ENCODE measurements around the gene CCL25. TPM values are rescaled to one million over a fixed set of nuclear protein-coding genes. Genes with fewer than 3 reads are reported as not detected.

The CCL25 gene
- polyA plus RNA-seq, 1 donor from 2014 or later: 1.9 TPM

DNA sequence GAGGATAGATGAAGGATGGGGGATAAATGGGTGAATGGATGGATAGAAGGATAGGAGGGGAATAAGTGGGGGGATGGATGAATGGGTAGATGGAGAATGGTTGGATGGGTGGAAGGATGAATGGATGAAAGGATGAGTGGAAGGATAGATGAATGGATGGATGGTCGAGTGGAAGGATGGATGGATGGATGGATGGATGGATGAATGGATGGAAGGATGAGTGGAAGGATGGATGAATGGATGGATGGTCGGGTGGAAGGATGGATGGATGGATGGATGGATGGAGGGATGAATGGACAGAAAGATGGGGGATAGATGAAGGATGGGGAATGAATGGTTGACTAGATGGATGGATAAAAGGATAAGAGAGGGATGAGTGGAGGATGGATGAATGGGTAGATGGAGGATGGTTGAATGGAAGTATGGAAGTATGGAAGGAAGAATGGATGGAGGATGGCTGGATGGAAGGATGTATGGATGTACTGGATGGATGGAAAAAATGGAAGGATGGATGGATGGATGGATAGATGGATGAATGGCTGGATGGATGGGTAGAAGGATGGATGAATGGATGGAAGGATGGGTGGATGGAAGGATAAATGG is 54.8 kb downstream of the CCL25 start:
- Histone ChIP-seq H3K9ac (ENCODE audit: low read length) (no peak overlapping the region), H3K79me2 (replicated peaks; ENCODE audit: insufficient read depth, low read length) (no peaks in the 10 kb centered on the region), H3F3A (ENCODE audit: insufficient read depth, low read length, poor library complexity, severe bottlenecking) (no peaks in the 10 kb centered on the region), H3K27me3 (ENCODE audit: insufficient read depth, low read depth, low read length) (no peaks in the 10 kb centered on the region), H3K4me2 (ENCODE audit: low read length) (no peak overlapping the region), H3K36me3 (ENCODE audit: insufficient read depth, low read length) (peaks cover 7% of the 10 kb centered on the region), H2AFZ (ENCODE audit: low read depth, low read length) (no peak overlapping the region), H3K9me2 (ENCODE audit: insufficient read depth, low read length) (no peaks in the 10 kb centered on the region), H3K4me3 (ENCODE audit: low read length) (no peak overlapping the region), H3K27ac (ENCODE audit: low read length) (no peak overlapping the region), H4K20me1 (ENCODE audit: insufficient read depth) (no peaks in the 10 kb centered on the region), H3K9me3 (ENCODE audit: low read length) (no peaks in the 10 kb centered on the region)
- no peak for TF ChIP-seq MXI1 (conservative IDR thresholded peaks at IDR 0.05; ENCODE audit: poor library complexity, severe bottlenecking)
- peak; percentile 49 for TF ChIP-seq EZH2 (IDR thresholded peaks at IDR 0.05; ENCODE audit: borderline replicate concordance, insufficient read depth, low read length, poor library complexity, severe bottlenecking)

DNA sequence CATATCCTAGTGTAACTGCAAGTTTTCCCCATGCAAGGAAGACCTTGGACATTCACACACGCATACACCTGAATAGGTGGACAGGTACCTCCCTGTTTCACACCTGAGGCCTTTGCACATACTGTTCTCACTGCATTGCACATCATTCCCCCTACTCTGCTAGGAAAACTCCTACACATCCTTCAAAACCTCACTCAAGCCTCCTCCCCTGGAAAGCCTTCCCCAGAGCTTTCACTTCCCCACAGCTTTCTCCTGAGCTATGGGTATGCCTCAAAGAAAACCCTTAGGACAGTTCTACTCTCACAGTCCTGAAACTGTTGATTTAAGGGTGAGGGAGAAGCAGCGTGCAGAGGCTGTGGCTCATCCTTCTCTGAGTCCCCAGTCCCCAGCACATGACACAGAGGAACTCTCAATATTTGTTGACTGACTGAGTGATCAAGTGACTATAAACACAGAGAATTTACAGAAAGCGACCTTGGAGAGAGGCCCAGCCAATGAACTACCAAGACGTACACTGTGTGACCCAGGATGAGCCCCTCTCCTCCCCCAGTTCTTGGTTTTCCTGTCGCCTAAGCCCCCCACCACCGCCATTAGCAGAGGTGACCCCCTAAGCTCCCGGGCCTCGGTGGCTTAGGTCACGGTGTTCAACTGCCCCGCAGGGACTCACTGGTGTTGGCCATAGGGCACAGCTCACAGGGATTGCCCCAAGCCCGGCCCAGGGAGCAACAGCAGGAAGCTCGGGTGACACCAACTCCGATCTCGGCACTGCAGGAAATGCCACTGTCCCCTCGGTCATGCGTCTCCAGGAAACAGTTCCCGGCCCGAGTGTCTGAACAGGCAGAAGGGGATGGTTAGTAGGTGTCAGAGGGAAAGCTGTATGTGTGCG is 56.2 kb downstream of the CCL25 start:
- H2AFZ ChIP-seq (ENCODE audit: low read depth, low read length): no peak overlapping the region
- peaks cover 4% of the 10 kb centered on the region for H3K36me3 ChIP-seq (ENCODE audit: insufficient read depth, low read length)
- no peaks in the 10 kb centered on the region for H3K9me2 ChIP-seq (ENCODE audit: insufficient read depth, low read length)
- no peaks in the 10 kb centered on the region for H3K27me3 ChIP-seq (ENCODE audit: insufficient read depth, low read depth, low read length)
- H3F3A ChIP-seq (ENCODE audit: insufficient read depth, low read length, poor library complexity, severe bottlenecking): no peaks in the 10 kb centered on the region
- no peaks in the 10 kb centered on the region for H3K9me3 ChIP-seq (ENCODE audit: low read length)
- no peak overlapping the region for H3K4me3 ChIP-seq (ENCODE audit: low read length)
- no peak overlapping the region for H3K27ac ChIP-seq (ENCODE audit: low read length)
- no peak overlapping the region for H3K9ac ChIP-seq (ENCODE audit: low read length)
- no peak overlapping the region for H3K4me2 ChIP-seq (ENCODE audit: low read length)
- H3K79me2 ChIP-seq (replicated peaks; ENCODE audit: insufficient read depth, low read length): no peaks in the 10 kb centered on the region
- no peaks in the 10 kb centered on the region for H4K20me1 ChIP-seq (ENCODE audit: insufficient read depth)
- TF ChIP-seq, protein P1, sequence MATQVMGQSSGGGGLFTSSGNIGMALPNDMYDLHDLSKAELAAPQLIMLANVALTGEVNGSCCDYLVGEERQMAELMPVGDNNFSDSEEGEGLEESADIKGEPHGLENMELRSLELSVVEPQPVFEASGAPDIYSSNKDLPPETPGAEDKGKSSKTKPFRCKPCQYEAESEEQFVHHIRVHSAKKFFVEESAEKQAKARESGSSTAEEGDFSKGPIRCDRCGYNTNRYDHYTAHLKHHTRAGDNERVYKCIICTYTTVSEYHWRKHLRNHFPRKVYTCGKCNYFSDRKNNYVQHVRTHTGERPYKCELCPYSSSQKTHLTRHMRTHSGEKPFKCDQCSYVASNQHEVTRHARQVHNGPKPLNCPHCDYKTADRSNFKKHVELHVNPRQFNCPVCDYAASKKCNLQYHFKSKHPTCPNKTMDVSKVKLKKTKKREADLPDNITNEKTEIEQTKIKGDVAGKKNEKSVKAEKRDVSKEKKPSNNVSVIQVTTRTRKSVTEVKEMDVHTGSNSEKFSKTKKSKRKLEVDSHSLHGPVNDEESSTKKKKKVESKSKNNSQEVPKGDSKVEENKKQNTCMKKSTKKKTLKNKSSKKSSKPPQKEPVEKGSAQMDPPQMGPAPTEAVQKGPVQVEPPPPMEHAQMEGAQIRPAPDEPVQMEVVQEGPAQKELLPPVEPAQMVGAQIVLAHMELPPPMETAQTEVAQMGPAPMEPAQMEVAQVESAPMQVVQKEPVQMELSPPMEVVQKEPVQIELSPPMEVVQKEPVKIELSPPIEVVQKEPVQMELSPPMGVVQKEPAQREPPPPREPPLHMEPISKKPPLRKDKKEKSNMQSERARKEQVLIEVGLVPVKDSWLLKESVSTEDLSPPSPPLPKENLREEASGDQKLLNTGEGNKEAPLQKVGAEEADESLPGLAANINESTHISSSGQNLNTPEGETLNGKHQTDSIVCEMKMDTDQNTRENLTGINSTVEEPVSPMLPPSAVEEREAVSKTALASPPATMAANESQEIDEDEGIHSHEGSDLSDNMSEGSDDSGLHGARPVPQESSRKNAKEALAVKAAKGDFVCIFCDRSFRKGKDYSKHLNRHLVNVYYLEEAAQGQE (IDR thresholded peaks at IDR 0.05; ENCODE audit: borderline replicate concordance): no peak
- TF ChIP-seq MXI1 (conservative IDR thresholded peaks at IDR 0.05; ENCODE audit: poor library complexity, severe bottlenecking) (no peak), SMC3 (conservative IDR thresholded peaks at IDR 0.05; ENCODE audit: poor library complexity) (no peak), TAF1 (IDR thresholded peaks at IDR 0.05; ENCODE audit: low read depth) (no peak), RAD21 (conservative IDR thresholded peaks at IDR 0.05) (no peak), EZH2 (IDR thresholded peaks at IDR 0.05; ENCODE audit: borderline replicate concordance, insufficient read depth, low read length, poor library complexity, severe bottlenecking) (no peak), POLR2AphosphoS5 (IDR thresholded peaks at IDR 0.05) (no peak), EP300 (conservative IDR thresholded peaks at IDR 0.05; ENCODE audit: poor library complexity, severe bottlenecking) (no peak)
- TF ChIP-seq, protein P2, sequence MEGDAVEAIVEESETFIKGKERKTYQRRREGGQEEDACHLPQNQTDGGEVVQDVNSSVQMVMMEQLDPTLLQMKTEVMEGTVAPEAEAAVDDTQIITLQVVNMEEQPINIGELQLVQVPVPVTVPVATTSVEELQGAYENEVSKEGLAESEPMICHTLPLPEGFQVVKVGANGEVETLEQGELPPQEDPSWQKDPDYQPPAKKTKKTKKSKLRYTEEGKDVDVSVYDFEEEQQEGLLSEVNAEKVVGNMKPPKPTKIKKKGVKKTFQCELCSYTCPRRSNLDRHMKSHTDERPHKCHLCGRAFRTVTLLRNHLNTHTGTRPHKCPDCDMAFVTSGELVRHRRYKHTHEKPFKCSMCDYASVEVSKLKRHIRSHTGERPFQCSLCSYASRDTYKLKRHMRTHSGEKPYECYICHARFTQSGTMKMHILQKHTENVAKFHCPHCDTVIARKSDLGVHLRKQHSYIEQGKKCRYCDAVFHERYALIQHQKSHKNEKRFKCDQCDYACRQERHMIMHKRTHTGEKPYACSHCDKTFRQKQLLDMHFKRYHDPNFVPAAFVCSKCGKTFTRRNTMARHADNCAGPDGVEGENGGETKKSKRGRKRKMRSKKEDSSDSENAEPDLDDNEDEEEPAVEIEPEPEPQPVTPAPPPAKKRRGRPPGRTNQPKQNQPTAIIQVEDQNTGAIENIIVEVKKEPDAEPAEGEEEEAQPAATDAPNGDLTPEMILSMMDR (IDR thresholded peaks at IDR 0.05; ENCODE audit: poor library complexity, severe bottlenecking): no peak
